Panc1 (cell line): Measurements from ENCODE around the gene KRT78.

ENCODE experiments used
- CTCF ChIP-seq: fragments of 450-650 bp; IDR thresholded peaks from 2 replicates; pipeline ENCODE4 v1.5.1; 2017; ENCODE audit warnings: mild to moderate bottlenecking
- SIN3A ChIP-seq: IDR thresholded peaks from 2 replicates; pipeline ENCODE4 v1.6.1; 2012; ENCODE audit warnings: low read depth, mild to moderate bottlenecking, low read length, moderate library complexity, borderline replicate concordance; ENCODE audit not compliant: insufficient read depth

GRCh38 chr12:52871291-52872039, 22.7 kb upstream of the KRT78 start:
- TF ChIP-seq CTCF (no peak), SIN3A (no peak)
